HepG2 (cell line): Measurements from ENCODE around the gene NT5DC1. TPM values are rescaled to one million over a fixed set of nuclear protein-coding genes. Genes with fewer than 3 reads are reported as not detected.

Experiments used
- ATAC-seq: fragments of 200-7000 bp; cut with Tn5 transposase; 3 replicates; pipeline ENCODE4 v1.9.1; 2020; ENCODE audit warnings: mild to moderate bottlenecking, moderate library complexity
- BruUV-seq: library from RNA; stranded (reverse); fragments of 400-500 nt; replicated peaks from 2 replicates; lab custom pipeline; 2021; lab: Mats Ljungman, UMichigan
- CTCF ChIA-PET: fragments of 300-600 bp; formaldehyde crosslinking; extraction: SDS; loops from one replicate; lab custom pipeline; 2021; ENCODE audit warnings: low total read pairs, inconsistent platforms, low intra/inter-chr PET ratio; lab: Yijun Ruan, JAX
- POLR2A ChIA-PET: fragments of 350-600 bp; sonication (Branson Sonifier 250); formaldehyde crosslinking; loops from one replicate; lab custom pipeline; 2020; ENCODE audit warnings: antibody characterized with exemption, inconsistent platforms; lab: Yijun Ruan, JAX
- DNase-seq: peaks from one replicate; pipeline ENCODE4 v3.0.0-alpha.2; 2015; ENCODE audit warnings: low spot score
- FAIRE-seq: peaks from 3 replicates; lab custom pipeline; 2011; peaks lifted over from hg19 to GRCh38; lab: Jason Lieb, UNC
- H2AFZ ChIP-seq: one replicate; pipeline ENCODE4 v1.6.1; 2011; ENCODE audit warnings: low read length, inconsistent platforms
- H3K27ac ChIP-seq: fragments of 300-600 bp; 3 replicates; pipeline ENCODE4 v1.8.0; 2011; ENCODE audit warnings: mixed run types, mild to moderate bottlenecking, mixed read lengths, low read length, inconsistent platforms; ENCODE audit not compliant: insufficient read depth; ENCODE audit errors: extremely low read length
- H3K27me3 ChIP-seq, 2 experiments: fragments of 200-600 bp in 1 of 2; 2 replicates in 1 of 2; 3 replicates in 1 of 2; pipeline versions ENCODE4 v1.6.0 to v1.8.0; 2011; ENCODE audit warnings: low read length in 2 of 2, mild to moderate bottlenecking in 2 of 2, moderate library complexity in 2 of 2, inconsistent platforms in 1 of 2; ENCODE audit not compliant: insufficient read depth in 2 of 2, control insufficient read depth in 1 of 2
- H3K36me3 ChIP-seq, 2 experiments: fragments of 200-600 bp in 1 of 2; replicated peaks in 1 of 2; 2 replicates in 1 of 2; 3 replicates in 1 of 2; pipeline versions ENCODE4 v1.5.1 to v1.8.0; 2011; ENCODE audit warnings: low read length in 2 of 2, inconsistent platforms in 1 of 2; ENCODE audit not compliant: insufficient read depth in 2 of 2, control insufficient read depth in 1 of 2
- H3K4me1 ChIP-seq: 2 replicates; pipeline ENCODE4 v1.5.1; 2012; ENCODE audit warnings: low read length, inconsistent platforms; ENCODE audit not compliant: insufficient read depth
- H3K4me2 ChIP-seq: 2 replicates; pipeline ENCODE4 v1.6.0; 2011; ENCODE audit warnings: low read depth, low read length, inconsistent platforms
- H3K4me3 ChIP-seq, 3 experiments: fragments of 200-600 bp in 1 of 3; sonication (generic), shearing (Covaris generic) in 1 of 3; replicated peaks in 1 of 3; 2 replicates each; pipeline ENCODE4 v1.5.1; 2011 to 2016; ENCODE audit warnings: low read length in 3 of 3, inconsistent platforms in 2 of 3, low read depth in 2 of 3, mild to moderate bottlenecking in 2 of 3, control low read depth in 1 of 3, mixed read lengths in 1 of 3; ENCODE audit not compliant: insufficient read depth in 1 of 3
- H3K79me2 ChIP-seq: one replicate; pipeline ENCODE4 v1.6.1; 2011; ENCODE audit warnings: low read length, inconsistent platforms; ENCODE audit not compliant: insufficient read depth
- H3K9ac ChIP-seq: 2 replicates; pipeline ENCODE4 v1.6.0; 2011; ENCODE audit warnings: mild to moderate bottlenecking, low read depth, low read length, inconsistent platforms; ENCODE audit not compliant: insufficient read depth
- H3K9me3 ChIP-seq: 2 replicates; pipeline ENCODE4 v1.5.1; 2012; ENCODE audit warnings: mild to moderate bottlenecking, low read length
- H4K20me1 ChIP-seq: 2 replicates; pipeline ENCODE4 v1.6.0; 2011; ENCODE audit warnings: inconsistent platforms, mild to moderate bottlenecking, low read length, moderate library complexity; ENCODE audit not compliant: insufficient read depth
- POLR2G ChIP-seq: fragments of 200-400 bp; formaldehyde crosslinking; IDR thresholded peaks from 2 replicates; pipeline ENCODE4 v1.6.1; 2018; ENCODE audit warnings: mild to moderate bottlenecking, low read depth, low read length, moderate library complexity
- ZBTB42 ChIP-seq: sonication (generic); formaldehyde crosslinking; IDR thresholded peaks from 2 replicates; pipeline ENCODE4 v1.5.0; 2020; ENCODE audit warnings: mild to moderate bottlenecking, missing genetic modification reagents
- ZFX ChIP-seq: sonication (generic); formaldehyde crosslinking; IDR thresholded peaks from 2 replicates; pipeline ENCODE4 v1.4.0; 2020; ENCODE audit warnings: mild to moderate bottlenecking, low read depth, missing genetic modification reagents, moderate library complexity
- ZNF260 ChIP-seq: sonication (generic); formaldehyde crosslinking; IDR thresholded peaks from 2 replicates; pipeline ENCODE4 v1.4.0; 2020; ENCODE audit warnings: missing genetic modification reagents, low read depth, mild to moderate bottlenecking, borderline replicate concordance
- ZNF562 ChIP-seq: sonication (generic); formaldehyde crosslinking; IDR thresholded peaks from 2 replicates; pipeline ENCODE4 v1.8.0; 2022; ENCODE audit warnings: missing genetic modification reagents, borderline replicate concordance
- ZNF720 ChIP-seq: sonication (generic); formaldehyde crosslinking; IDR thresholded peaks from 2 replicates; pipeline ENCODE4 v1.4.0; 2020; ENCODE audit warnings: missing genetic modification reagents
- ZNF788 ChIP-seq: sonication (generic); formaldehyde crosslinking; IDR thresholded peaks from 2 replicates; pipeline ENCODE4 v1.5.0; 2020; ENCODE audit warnings: mild to moderate bottlenecking, missing genetic modification reagents, borderline replicate concordance
- ZNF883 ChIP-seq: sonication (generic); formaldehyde crosslinking; IDR thresholded peaks from 2 replicates; pipeline ENCODE4 v1.5.1; 2020; ENCODE audit warnings: mild to moderate bottlenecking, missing genetic modification reagents; ENCODE audit errors: not compliant biosample characterization
- ZSCAN21 ChIP-seq: sonication (generic); formaldehyde crosslinking; IDR thresholded peaks from 2 replicates; pipeline ENCODE4 v1.8.0; 2022; ENCODE audit warnings: mild to moderate bottlenecking, missing genetic modification reagents, moderate library complexity, borderline replicate concordance
- ZSCAN9 ChIP-seq: IDR thresholded peaks from 2 replicates; pipeline ENCODE4 v1.6.1; 2016; ENCODE audit warnings: borderline replicate concordance
- whole genome bisulfite sequencing: methylation state at CpG from one replicate; pipeline ENCODE4 v1.1.6; 2017; ENCODE audit warnings: low lambda C conversion rate; 5-methylcytosine and 5-hydroxymethylcytosine counted together
- in situ Hi-C: cut with HindIII; loops from 2 replicates; pipeline ENCODE4 v1.10.0; 2017; ENCODE audit warnings: low pct_unique_long_range_greater_than_20kb; ENCODE audit not compliant: extremely low pct_ligation_motif_present
- intact Hi-C: fragments of 100-400 bp; cut with micrococcal nuclease; formaldehyde crosslinking; loops from one replicate; pipeline ENCODE4 v1.10.0; 2022; ENCODE audit not compliant: unreplicated experiment
- polyA plus RNA-seq, 8 experiments: library from polyadenylated mRNA; depleted of rRNA in 3 of 8; stranded (reverse) in 7 of 8; unstranded in 1 of 8; fragments of >200 nt; fragmentation: Illumina TruSeq in 4 of 8; extraction: Trizol in 4 of 8; gene quantifications; 2 replicates each; pipeline versions ENCODE4 v1.2.1 to v1.2.3, GENCODE V29; 2011 to 2016; ENCODE audit warnings: low read depth in 4 of 8, missing spikeins in 1 of 8, mixed read lengths in 1 of 8; ENCODE audit not compliant: insufficient read depth in 1 of 8
- total RNA-seq, 5 experiments: library from RNA; depleted of rRNA; stranded (reverse); fragments of >200 nt; fragmentation: Illumina TruSeq; extraction: Trizol; gene quantifications; 2 replicates each; pipeline ENCODE4 v1.2.3, GENCODE V29; 2016; ENCODE audit warnings: low read depth in 1 of 5
- TF ChIP-seq, protein P1 (sequence below): sonication (generic); formaldehyde crosslinking; IDR thresholded peaks from 2 replicates; pipeline ENCODE4 v1.4.0; 2020; ENCODE audit warnings: mild to moderate bottlenecking, low read depth, missing genetic modification reagents

The NT5DC1 gene
- total and polyA plus RNA-seq, 2 of the 13 experiments (the other 11 are each of a cell fraction or from before 2014, with no cell fraction given) = 27.0 to 56.1 TPM

DNA sequence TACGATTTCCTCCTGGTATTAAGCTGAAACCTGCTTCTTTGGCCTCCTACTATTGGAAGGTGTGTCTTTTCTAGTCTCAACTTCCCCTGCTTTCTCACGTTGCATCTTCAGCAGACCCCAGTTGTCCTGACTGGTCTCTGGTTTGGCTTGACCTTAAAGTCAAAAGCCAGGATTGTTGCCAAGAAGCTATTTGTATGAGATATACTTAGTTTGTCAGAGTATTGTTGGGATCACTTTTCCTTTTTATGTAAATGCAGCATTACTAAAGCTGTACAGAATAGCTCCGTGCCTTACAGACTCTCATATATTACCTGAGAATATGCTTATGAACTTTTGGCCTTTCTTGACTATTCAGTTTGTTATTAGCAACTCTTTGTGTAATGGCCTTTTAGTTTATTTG, 92.1 kb downstream of the NT5DC1 start (continued):
- no peak for TF ChIP-seq ZNF883 (CRISPR knock-in tag)
- TF ChIP-seq ZFX (CRISPR knock-in tag) = no peak
- no peak for TF ChIP-seq ZSCAN21 (CRISPR knock-in tag)

DNA sequence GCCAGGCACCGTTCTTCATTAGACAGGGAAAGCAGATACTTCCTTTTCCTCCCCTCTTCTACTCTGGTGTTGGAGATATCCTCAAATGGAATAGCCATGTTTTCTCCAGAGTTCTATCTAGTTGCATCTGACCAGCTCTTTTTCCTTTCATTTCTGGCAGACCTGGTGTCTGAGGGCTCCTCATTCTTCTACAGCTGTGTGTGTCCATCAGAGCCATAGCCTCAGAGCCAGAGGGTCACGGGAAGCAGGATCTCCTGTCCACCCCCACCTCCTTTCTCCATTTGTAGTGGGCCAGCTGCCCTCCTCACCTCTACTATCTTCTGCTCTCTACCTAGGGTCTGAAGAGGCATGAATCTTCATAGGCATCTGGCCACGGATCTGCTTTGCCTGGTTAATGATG, 96.2 kb downstream of the NT5DC1 start:
- ATAC-seq (no peak), FAIRE-seq (no peak)
- Histone ChIP-seq H3K4me1 (no peaks in the 10 kb centered on the region), H3K36me3 (no peaks in the 10 kb centered on the region), H2AFZ (no peak overlapping the region), H3K9me3 (no peaks in the 10 kb centered on the region), H3K27ac (no peak overlapping the region), H3K4me3 (no peak overlapping the region), H3K9ac (no peak overlapping the region), H3K4me2 (no peak overlapping the region), H3K27me3 (no peaks in the 10 kb centered on the region)
- intact Hi-C loops (no loop called here), in situ Hi-C loops (no loop called here)
- WGBS = 95% methylated on average over 3 of the region's 3 CpGs
- POLR2A ChIA-PET = no interaction called here
- no TSS peak for BruUV-seq
- CTCF ChIA-PET = no interaction called here
- TF ChIP-seq ZNF260 (CRISPR knock-in tag) = no peak
- TF ChIP-seq, all 625 proteins: peak for 0
- Histone ChIP-seq H3K79me2 (no peaks in the 10 kb centered on the region), H4K20me1 (no peaks in the 10 kb centered on the region)
- no peak for DNase-seq

DNA sequence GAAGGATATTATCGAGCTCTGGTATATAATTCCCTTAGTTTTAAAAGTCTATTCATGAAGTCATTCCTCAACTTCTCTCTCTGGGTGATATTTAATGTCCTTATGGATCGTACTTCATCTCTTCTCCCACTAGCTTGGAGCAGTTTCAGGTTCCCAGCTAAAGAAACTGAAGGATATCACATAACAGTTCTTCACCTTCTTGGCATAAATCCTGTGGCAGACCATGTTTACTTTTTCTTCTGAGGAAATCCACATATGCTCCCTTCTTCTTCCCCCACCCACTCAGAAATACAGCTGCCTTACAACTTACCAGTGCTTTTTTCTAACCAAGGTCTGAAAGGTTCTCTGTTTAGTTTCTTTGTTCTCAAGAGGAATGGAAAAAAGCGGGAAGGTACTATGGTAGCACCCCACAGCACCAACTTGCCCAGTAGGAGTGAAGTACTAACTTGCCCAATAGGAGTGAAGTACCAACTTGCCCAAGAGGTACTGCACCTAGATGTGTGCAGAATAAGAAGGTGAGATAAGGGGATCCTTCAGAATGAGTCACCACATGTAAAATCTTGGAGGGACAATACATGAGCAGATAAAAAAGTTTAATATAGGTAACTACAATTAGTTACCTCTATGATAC, 100.1 kb downstream of the NT5DC1 start:
- ATAC-seq = no peak
- POLR2A ChIA-PET = no interaction called here
- no peaks in the 10 kb centered on the region for H3K79me2 ChIP-seq
- H3K9me3 ChIP-seq = no peaks in the 10 kb centered on the region
- H3K4me1 ChIP-seq = no peaks in the 10 kb centered on the region
- no peaks in the 10 kb centered on the region for H3K36me3 ChIP-seq
- no peaks in the 10 kb centered on the region for H4K20me1 ChIP-seq
- H2AFZ ChIP-seq = no peak overlapping the region
- H3K4me3 ChIP-seq = no peak overlapping the region
- TF ChIP-seq ZNF562 (CRISPR knock-in tag) = no peak
- no peak for TF ChIP-seq ZBTB42
- TF ChIP-seq, protein P1, sequence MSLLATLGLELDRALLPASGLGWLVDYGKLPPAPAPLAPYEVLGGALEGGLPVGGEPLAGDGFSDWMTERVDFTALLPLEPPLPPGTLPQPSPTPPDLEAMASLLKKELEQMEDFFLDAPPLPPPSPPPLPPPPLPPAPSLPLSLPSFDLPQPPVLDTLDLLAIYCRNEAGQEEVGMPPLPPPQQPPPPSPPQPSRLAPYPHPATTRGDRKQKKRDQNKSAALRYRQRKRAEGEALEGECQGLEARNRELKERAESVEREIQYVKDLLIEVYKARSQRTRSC (CRISPR knock-in tag) = no peak
- no peak for TF ChIP-seq ZNF720 (CRISPR knock-in tag)
- TF ChIP-seq POLR2G = no peak
- TF ChIP-seq ZNF788 = no peak
- no peak for TF ChIP-seq ZSCAN9 (CRISPR knock-in tag)
- no TSS peak for BruUV-seq
- CTCF ChIA-PET = no interaction called here
- H3K27ac ChIP-seq = no peak overlapping the region
- no peak overlapping the region for H3K9ac ChIP-seq
- H3K4me2 ChIP-seq = no peak overlapping the region
- in situ Hi-C loops (no loop called here), intact Hi-C loops (no loop called here)
- 96% methylated on average over 3 of the region's 3 CpGs for WGBS
- no peak for DNase-seq
- no peaks in the 10 kb centered on the region for H3K27me3 ChIP-seq
- no peak for FAIRE-seq
